Skeletal muscle tissue (tissue), 4 donors: Measurements from ENCODE around the gene PADI6. TPM values are rescaled to one million over a fixed set of nuclear protein-coding genes. Genes with fewer than 3 reads are reported as not detected.

Source experiments
- H3K27ac ChIP-seq: one replicate; pipeline ENCODE4 v1.7.0; 2013; ENCODE audit warnings: mild to moderate bottlenecking, low read depth, low read length, inconsistent platforms
- H3K27me3 ChIP-seq, 3 donors: one replicate each; pipeline ENCODE4 v1.7.0; 2013; ENCODE audit warnings: low read length in 3 of 3; ENCODE audit not compliant: control insufficient read depth in 3 of 3, insufficient read depth in 3 of 3
- H3K36me3 ChIP-seq, 3 donors: one replicate each; pipeline ENCODE4 v1.7.0; 2013; ENCODE audit warnings: low read length in 3 of 3; ENCODE audit not compliant: control insufficient read depth in 3 of 3, insufficient read depth in 3 of 3
- H3K4me1 ChIP-seq, 3 donors: one replicate each; pipeline ENCODE4 v1.7.0; 2013; ENCODE audit warnings: low read length in 3 of 3, mild to moderate bottlenecking in 3 of 3; ENCODE audit not compliant: control insufficient read depth in 3 of 3, insufficient read depth in 3 of 3
- H3K4me3 ChIP-seq, 3 donors: one replicate each; pipeline ENCODE4 v1.7.0; 2013; ENCODE audit warnings: low read length in 3 of 3
- H3K9ac ChIP-seq, 3 donors: one replicate each; pipeline ENCODE4 v1.7.0; 2013; ENCODE audit warnings: low read length in 3 of 3, mild to moderate bottlenecking in 3 of 3, moderate library complexity in 2 of 3, low read depth in 1 of 3
- H3K9me3 ChIP-seq, 3 donors: one replicate each; pipeline ENCODE4 v1.7.0; 2013; ENCODE audit warnings: low read length in 3 of 3; ENCODE audit not compliant: control insufficient read depth in 3 of 3
- total RNA-seq: library from RNA; depleted of rRNA; stranded (reverse); fragments of >200 nt; gene quantifications from one replicate; pipeline ENCODE4 v1.2.3, GENCODE V29; 2014
- donor health status: Osteomylitis.

The PADI6 gene
- total RNA-seq, 1 donor from 2014 or later, result not detected

GRCh38 chr1:17440074-17440826, 68.3 kb downstream of the PADI6 start:
- Histone ChIP-seq H3K36me3 (peaks cover 0 to 1% (median 0%) of the 10 kb centered on the region in 3 donors), H3K9me3 (no peaks in the 10 kb centered on the region), H3K27me3 (no peaks in the 10 kb centered on the region), H3K27ac (peak overlapping the region; percentile 60), H3K4me3 (peak overlapping the region; percentile 71 to 83 (median 81)), H3K9ac (peak overlapping the region; percentile 77 to 90 (median 80)), H3K4me1 (peaks cover 19 to 28% (median 20%) of the 10 kb centered on the region in 3 donors)

GRCh38 chr1:17440827-17441168, 68.8 kb downstream of the PADI6 start:
- Histone ChIP-seq H3K27me3 (no peaks in the 10 kb centered on the region), H3K9ac (no peak overlapping the region)

GRCh38 chr1:17441265-17441992, 69.4 kb downstream of the PADI6 start:
- Histone ChIP-seq H3K27ac (no peak overlapping the region), H3K4me3 (no peak overlapping the region), H3K36me3 (no peaks in the 10 kb centered on the region), H3K9ac (no peak overlapping the region), H3K4me1 (peaks cover 19 to 27% (median 20%) of the 10 kb centered on the region in 3 donors), H3K27me3 (no peaks in the 10 kb centered on the region), H3K9me3 (no peaks in the 10 kb centered on the region)

More at GRCh38 chr1:17440827-17441168, 68.8 kb downstream of the PADI6 start:
- H3K27ac ChIP-seq, result peak overlapping the region; percentile 4
- peak overlapping the region in 1 of 3 donors; percentile 71 for H3K4me3 ChIP-seq
- no peaks in the 10 kb centered on the region for H3K36me3 ChIP-seq
- H3K4me1 ChIP-seq, result peaks cover 19 to 28% (median 20%) of the 10 kb centered on the region in 3 donors
- no peaks in the 10 kb centered on the region for H3K9me3 ChIP-seq

GRCh38 chr1:17441993-17442357, 70.0 kb downstream of the PADI6 start:
- Histone ChIP-seq H3K4me1 (peaks cover 14 to 21% (median 17%) of the 10 kb centered on the region in 3 donors), H3K27me3 (no peaks in the 10 kb centered on the region), H3K27ac (no peak overlapping the region)

GRCh38 chr1:17442841-17443240, 70.8 kb downstream of the PADI6 start:
- Histone ChIP-seq H3K9me3 (no peaks in the 10 kb centered on the region), H3K36me3 (no peaks in the 10 kb centered on the region), H3K4me1 (peaks cover 9 to 20% (median 17%) of the 10 kb centered on the region in 3 donors), H3K27ac (no peak overlapping the region), H3K4me3 (no peak overlapping the region), H3K27me3 (no peaks in the 10 kb centered on the region), H3K9ac (no peak overlapping the region)

More at GRCh38 chr1:17441993-17442357, 70.0 kb downstream of the PADI6 start:
- Histone ChIP-seq H3K36me3 (no peaks in the 10 kb centered on the region), H3K9ac (no peak overlapping the region), H3K9me3 (no peaks in the 10 kb centered on the region), H3K4me3 (no peak overlapping the region)

GRCh38 chr1:17447501-17447992, 75.6 kb downstream of the PADI6 start:
- peak overlapping the region; percentile 42 for H3K27ac ChIP-seq
- H3K9me3 ChIP-seq, result no peaks in the 10 kb centered on the region
- H3K36me3 ChIP-seq, result no peaks in the 10 kb centered on the region
- H3K4me3 ChIP-seq, result no peak overlapping the region
- peaks cover 0 to 2% (median 0%) of the 10 kb centered on the region in 3 donors for H3K4me1 ChIP-seq
- H3K9ac ChIP-seq, result no peak overlapping the region
- peaks cover 0 to 4% (median 0%) of the 10 kb centered on the region in 3 donors for H3K27me3 ChIP-seq

Other genes starting within 250 kb of the PADI6 start
- gene PADI1, start 167.1 kb upstream of the PADI6 start, total RNA-seq, result not detected
- gene PADI3, start 123.1 kb upstream of the PADI6 start, total RNA-seq, result not detected
- 1.0 TPM for gene PADI4, start 64.0 kb upstream of the PADI6 start, total RNA-seq
- gene RCC2, start 67.5 kb downstream of the PADI6 start, total RNA-seq, result 20.4 TPM
- 16.7 TPM for gene ARHGEF10L, start 167.5 kb downstream of the PADI6 start, total RNA-seq